ENCODE data around the gene ZNRF2. TPM values are rescaled to one million over a fixed set of nuclear protein-coding genes. Genes with fewer than 3 reads are reported as not detected.

ZNRF2 gene
- total and polyA plus RNA-seq, 9 donors = 3.0 to 24.8 (median 11.5) TPM

DNA sequence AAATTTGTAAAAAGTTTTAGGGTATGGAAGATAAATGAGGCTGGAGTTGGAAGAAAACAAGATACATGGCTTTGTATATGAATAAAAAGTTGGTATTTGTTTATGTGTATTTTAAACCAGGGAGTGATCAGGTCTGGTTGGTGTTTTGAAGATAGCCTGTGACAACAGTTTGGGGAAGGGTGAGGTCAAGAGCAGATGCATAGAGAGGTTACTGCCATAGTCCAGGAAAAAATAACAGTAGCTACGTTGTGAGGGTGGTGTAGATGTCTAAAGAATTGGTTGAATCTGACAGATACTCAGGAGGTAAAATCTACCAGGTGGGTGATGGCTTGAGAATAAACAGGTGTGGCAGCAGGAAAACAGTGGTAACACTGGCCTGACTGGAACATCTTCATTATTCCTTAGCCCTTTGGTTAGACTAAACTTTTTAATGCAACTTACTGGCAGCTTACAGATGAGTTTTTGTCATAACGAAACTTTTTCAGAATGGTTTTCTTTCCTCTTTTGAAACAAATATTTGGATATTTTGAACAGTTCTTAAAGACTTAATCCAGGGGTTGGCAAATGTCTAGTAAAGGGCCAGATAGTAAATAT is 25.5 kb downstream of the ZNRF2 start:
- no peak overlapping the region for H3K4me3 ChIP-seq
- no peak overlapping the region for H3K27ac ChIP-seq
- no peaks in the 10 kb centered on the region for H3K4me1 ChIP-seq (ENCODE audit: insufficient read depth)
- intact Hi-C loops (cut with DNase I) = no loop called here
- H3K27me3 ChIP-seq = no peaks in the 10 kb centered on the region
- DNase-seq = no peak
- no peaks in the 10 kb centered on the region for H3K9me3 ChIP-seq
- 92 to 96% (median 96%) methylated on average over 2 of the region's 2 CpGs for WGBS, 3 donors
- H3K36me3 ChIP-seq = no peaks in the 10 kb centered on the region
- no peak for TF ChIP-seq EP300 (IDR thresholded peaks at IDR 0.05)
- TF ChIP-seq, protein P1, sequence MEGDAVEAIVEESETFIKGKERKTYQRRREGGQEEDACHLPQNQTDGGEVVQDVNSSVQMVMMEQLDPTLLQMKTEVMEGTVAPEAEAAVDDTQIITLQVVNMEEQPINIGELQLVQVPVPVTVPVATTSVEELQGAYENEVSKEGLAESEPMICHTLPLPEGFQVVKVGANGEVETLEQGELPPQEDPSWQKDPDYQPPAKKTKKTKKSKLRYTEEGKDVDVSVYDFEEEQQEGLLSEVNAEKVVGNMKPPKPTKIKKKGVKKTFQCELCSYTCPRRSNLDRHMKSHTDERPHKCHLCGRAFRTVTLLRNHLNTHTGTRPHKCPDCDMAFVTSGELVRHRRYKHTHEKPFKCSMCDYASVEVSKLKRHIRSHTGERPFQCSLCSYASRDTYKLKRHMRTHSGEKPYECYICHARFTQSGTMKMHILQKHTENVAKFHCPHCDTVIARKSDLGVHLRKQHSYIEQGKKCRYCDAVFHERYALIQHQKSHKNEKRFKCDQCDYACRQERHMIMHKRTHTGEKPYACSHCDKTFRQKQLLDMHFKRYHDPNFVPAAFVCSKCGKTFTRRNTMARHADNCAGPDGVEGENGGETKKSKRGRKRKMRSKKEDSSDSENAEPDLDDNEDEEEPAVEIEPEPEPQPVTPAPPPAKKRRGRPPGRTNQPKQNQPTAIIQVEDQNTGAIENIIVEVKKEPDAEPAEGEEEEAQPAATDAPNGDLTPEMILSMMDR (IDR thresholded peaks at IDR 0.05) = no peak
- TF ChIP-seq POLR2A (IDR thresholded peaks at IDR 0.05) = no peak

DNA sequence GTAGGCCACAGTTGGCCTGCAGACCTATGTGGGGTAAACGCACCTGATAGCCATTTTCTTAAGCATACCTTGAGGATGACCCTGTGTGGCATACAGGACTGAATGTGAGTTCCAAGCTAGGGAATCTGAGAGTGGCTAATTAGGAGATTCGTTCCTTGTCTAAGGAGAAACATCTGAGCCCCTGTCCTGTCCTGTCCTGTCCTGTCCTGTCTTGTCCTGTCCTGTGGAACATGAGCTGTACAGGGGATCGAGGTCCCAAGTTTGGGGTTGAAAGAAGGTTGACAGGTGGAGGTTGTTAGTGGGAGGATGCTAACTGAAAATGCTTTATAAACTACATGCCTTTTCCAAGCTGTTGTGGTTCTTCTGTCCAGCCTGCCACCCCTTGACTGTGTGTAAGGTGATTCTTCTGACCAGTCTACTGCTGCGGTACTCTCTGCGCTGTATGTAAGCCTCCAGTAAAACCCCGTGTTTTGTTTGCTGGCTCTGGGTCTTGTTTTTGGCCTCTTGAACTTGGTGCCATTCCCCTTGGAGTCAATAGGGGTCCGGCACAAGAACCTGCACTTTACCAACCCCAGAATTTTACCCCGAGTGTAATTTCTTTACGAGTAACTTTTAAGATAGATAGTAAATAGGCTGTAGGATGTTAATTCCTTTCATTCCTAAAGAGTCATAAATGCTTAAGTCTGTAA is 26.4 kb downstream of the ZNRF2 start:
- no peak overlapping the region for H3K27ac ChIP-seq
- intact Hi-C loops (cut with DNase I) = no loop called here
- TF ChIP-seq POLR2A (IDR thresholded peaks at IDR 0.05) (no peak), EP300 (IDR thresholded peaks at IDR 0.05) (no peak)
- TF ChIP-seq, protein P1 (IDR thresholded peaks at IDR 0.05) = no peak
- no peak for DNase-seq
- no peaks in the 10 kb centered on the region for H3K4me1 ChIP-seq (ENCODE audit: insufficient read depth)
- no peak overlapping the region for H3K4me3 ChIP-seq
- no peaks in the 10 kb centered on the region for H3K27me3 ChIP-seq
- no peaks in the 10 kb centered on the region for H3K36me3 ChIP-seq
- WGBS, 3 donors = 94 to 96% (median 94%) methylated on average over 9 of the region's 9 CpGs
- no peaks in the 10 kb centered on the region for H3K9me3 ChIP-seq

DNA sequence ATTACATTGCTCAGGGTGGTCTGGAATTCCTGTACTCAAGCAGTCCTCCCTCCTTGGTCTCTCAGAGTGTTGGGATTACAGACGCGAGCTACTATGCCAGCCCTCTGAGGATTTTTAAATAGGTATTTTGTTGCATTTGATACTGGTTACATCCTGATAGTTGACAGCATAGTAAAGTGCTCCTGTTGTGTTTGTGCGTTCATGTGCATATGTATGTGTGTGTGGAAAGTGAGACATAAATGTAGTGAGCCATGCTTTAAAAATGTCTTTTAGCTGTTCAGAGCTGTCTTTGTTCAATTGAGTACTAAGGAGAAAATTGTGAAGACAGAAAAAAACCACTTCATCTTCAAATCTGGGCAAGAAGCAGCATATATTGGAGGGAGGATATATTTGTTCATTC is 27.8 kb downstream of the ZNRF2 start:
- no peak for DNase-seq
- H3K4me3 ChIP-seq = no peak overlapping the region
- no peak for TF ChIP-seq EP300 (IDR thresholded peaks at IDR 0.05)
- TF ChIP-seq, protein P1 (IDR thresholded peaks at IDR 0.05) = no peak
- TF ChIP-seq POLR2A (IDR thresholded peaks at IDR 0.05) = no peak
- H3K27me3 ChIP-seq = no peaks in the 10 kb centered on the region
- no peaks in the 10 kb centered on the region for H3K36me3 ChIP-seq
- WGBS, 3 donors = 95 to 97% (median 95%) methylated on average over 3 of the region's 3 CpGs
- no peaks in the 10 kb centered on the region for H3K4me1 ChIP-seq (ENCODE audit: insufficient read depth)
- no peaks in the 10 kb centered on the region for H3K9me3 ChIP-seq
- no peak overlapping the region for H3K27ac ChIP-seq
- intact Hi-C loops (cut with DNase I) = no loop called here

DNA sequence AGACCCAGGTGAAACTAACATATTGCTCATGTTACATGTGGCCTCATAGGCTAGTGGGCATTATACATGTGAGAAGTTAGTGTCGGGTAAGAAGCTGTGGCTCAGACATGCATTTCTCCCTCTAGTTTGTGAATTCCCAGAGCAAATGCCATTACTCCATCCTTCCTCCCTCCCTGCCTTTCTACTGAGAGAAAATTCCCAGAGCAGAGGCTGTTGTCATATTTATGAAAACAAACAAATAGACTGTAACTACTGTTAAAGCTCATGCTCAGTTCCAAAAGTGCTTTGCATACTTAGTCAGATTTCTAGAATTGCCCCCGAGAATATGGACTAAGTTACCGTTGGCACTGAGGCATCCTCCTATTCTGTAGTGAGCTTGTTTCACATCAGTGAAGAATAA is 29.0 kb downstream of the ZNRF2 start:
- TF ChIP-seq EP300 (IDR thresholded peaks at IDR 0.05) (no peak), POLR2A (IDR thresholded peaks at IDR 0.05) (no peak)
- TF ChIP-seq, protein P1 (IDR thresholded peaks at IDR 0.05) = no peak
- no peak for DNase-seq
- Histone ChIP-seq H3K4me3 (no peak overlapping the region), H3K27ac (no peak overlapping the region), H3K36me3 (no peaks in the 10 kb centered on the region), H3K27me3 (no peaks in the 10 kb centered on the region), H3K9me3 (no peaks in the 10 kb centered on the region), H3K4me1 (ENCODE audit: insufficient read depth) (no peaks in the 10 kb centered on the region)
- 77 to 88% (median 82%) methylated on average over 3 of the region's 3 CpGs for WGBS, 3 donors
- intact Hi-C loops (cut with DNase I) = no loop called here

All from ovary (tissue), 9 donors.